ENCODE data around the gene PALLD.

The PALLD gene

GRCh38 chr4:168541266-168541953 lies 44.6 kb downstream of the PALLD start:
- DNase-seq, result no peak
- Histone ChIP-seq H3K9me3 (no peaks in the 10 kb centered on the region), H3K4me3 (ENCODE audit: low read depth, low read length) (no peak overlapping the region), H3K36me3 (no peaks in the 10 kb centered on the region), H3K4me1 (no peaks in the 10 kb centered on the region), H3K27me3 (no peaks in the 10 kb centered on the region)
- TF ChIP-seq CTCF (IDR thresholded peaks at IDR 0.05; ENCODE audit: low read depth, low read length), result no peak

GRCh38 chr4:168549143-168549542 lies 52.3 kb downstream of the PALLD start:
- DNase-seq, result no peak
- H3K4me3 ChIP-seq (ENCODE audit: low read depth, low read length), result no peak overlapping the region
- no peaks in the 10 kb centered on the region for H3K36me3 ChIP-seq
- H3K9me3 ChIP-seq, result no peaks in the 10 kb centered on the region
- peaks cover 5% of the 10 kb centered on the region for H3K4me1 ChIP-seq
- TF ChIP-seq CTCF (IDR thresholded peaks at IDR 0.05; ENCODE audit: low read depth, low read length), result no peak
- H3K27me3 ChIP-seq, result no peaks in the 10 kb centered on the region

- no peak for TF ChIP-seq CTCF (IDR thresholded peaks at IDR 0.05; ENCODE audit: low read depth, low read length)
- peaks cover 5% of the 10 kb centered on the region for H3K4me1 ChIP-seq
- H3K9me3 ChIP-seq, result no peaks in the 10 kb centered on the region
- no peak for DNase-seq
- no peaks in the 10 kb centered on the region for H3K27me3 ChIP-seq
- H3K4me3 ChIP-seq (ENCODE audit: low read depth, low read length), result no peak overlapping the region
- H3K36me3 ChIP-seq, result no peaks in the 10 kb centered on the region
Observed at GRCh38 chr4:168550064-168550766, 53.4 kb downstream of the PALLD start.

- no peaks in the 10 kb centered on the region for H3K27me3 ChIP-seq
- no peaks in the 10 kb centered on the region for H3K36me3 ChIP-seq
- H3K4me1 ChIP-seq, result peaks cover 5% of the 10 kb centered on the region
- DNase-seq, result no peak
- no peak overlapping the region for H3K4me3 ChIP-seq (ENCODE audit: low read depth, low read length)
- H3K9me3 ChIP-seq, result no peaks in the 10 kb centered on the region
- no peak for TF ChIP-seq CTCF (IDR thresholded peaks at IDR 0.05; ENCODE audit: low read depth, low read length)
Observed at GRCh38 chr4:168551211-168551610, 54.4 kb downstream of the PALLD start.

- H3K4me1 ChIP-seq, result peaks cover 5% of the 10 kb centered on the region
- H3K9me3 ChIP-seq, result no peaks in the 10 kb centered on the region
- H3K4me3 ChIP-seq (ENCODE audit: low read depth, low read length), result no peak overlapping the region
- H3K36me3 ChIP-seq, result no peaks in the 10 kb centered on the region
- no peaks in the 10 kb centered on the region for H3K27me3 ChIP-seq
- DNase-seq, result no peak
- peak; percentile 44 for TF ChIP-seq CTCF (IDR thresholded peaks at IDR 0.05; ENCODE audit: low read depth, low read length)
Observed at GRCh38 chr4:168551945-168552695, 55.3 kb downstream of the PALLD start.
